Activated CD4-positive, alpha-beta T cell treated with anti-CD3 and anti-CD28 coated beads for 48 hours (primary cell): ENCODE results near the gene PTPA.
"Not testable (repeated sequence)": the region's sequence is repeated elsewhere in the genome, so short reads cannot be mapped to it uniquely, and the experiment has no call there.

ENCODE experiments used
- DNase-seq: peaks from one replicate; pipeline ENCODE4 v3.0.0-alpha.2; 2020

PTPA gene

GRCh38 chr9:129178568-129179382 is 67.6 kb downstream of the PTPA start:
- no peak for DNase-seq

DNA sequence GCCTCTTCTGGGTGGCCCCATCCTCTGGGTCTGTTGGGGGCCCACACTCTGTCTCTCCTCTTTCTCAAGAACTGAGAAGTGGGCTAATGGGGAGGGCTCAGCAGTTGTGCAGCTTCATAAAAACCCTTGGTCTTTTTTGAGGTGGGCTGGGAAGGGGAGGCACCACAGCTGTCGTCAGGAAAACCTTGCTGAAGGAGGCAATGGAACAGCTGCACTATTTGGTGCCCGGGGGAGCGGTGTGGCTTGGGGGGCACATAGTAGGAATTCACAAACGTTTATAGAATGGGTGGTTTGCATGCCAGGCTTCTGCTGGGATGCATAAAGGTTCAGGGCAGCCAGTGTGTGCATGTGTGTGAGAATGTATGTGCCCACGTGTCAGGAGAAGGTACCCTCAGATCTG is 70.0 kb downstream of the PTPA start:
- no peak for DNase-seq

GRCh38 chr9:129182122-129182521 is 70.9 kb downstream of the PTPA start:
- no peak for DNase-seq

DNA sequence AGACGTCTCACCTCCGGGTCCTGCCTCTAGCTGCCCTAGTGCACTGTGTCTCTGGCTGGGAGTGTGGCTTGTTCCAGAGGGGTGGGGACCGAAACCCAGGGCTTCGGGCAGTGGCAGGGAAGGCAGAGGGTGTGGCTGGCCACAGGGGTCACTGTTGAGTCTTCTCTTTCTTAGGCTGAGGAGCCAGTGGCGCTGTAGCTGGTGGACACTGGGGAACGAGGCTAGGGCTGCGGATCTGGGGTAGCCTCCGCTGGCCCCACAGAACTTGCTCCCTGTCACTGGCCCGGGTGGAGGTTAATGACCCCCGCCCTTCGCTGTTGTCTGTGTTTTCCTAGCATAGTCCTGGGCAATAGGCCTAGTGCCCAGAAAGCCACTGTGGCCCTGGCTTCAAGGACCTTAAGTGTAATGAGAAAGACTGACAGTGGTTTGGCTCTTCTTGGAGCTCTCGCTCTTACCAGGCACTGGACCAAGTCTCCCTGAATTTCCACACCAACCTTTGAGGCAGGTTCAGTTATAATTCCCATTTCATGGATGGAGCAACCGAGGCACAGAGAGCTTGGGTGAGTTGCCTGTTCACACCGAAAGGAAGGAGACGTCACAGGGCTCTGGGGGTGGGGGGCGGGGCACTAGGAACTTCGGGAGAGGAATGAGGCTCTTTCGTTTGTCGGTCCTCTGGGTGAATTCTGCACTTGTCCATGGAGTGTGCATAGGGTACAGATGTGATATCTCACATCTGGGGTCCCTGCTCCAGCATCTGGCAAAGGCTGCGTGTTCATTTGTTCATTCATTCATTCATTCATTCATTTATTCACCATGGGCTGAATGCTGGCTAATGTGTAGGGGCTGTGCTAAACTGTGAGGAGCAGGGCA is 71.6 kb downstream of the PTPA start:
- DNase-seq: peak; percentile 26

- peak; percentile 23 for DNase-seq
Measured at GRCh38 chr9:129183495-129184218, 72.4 kb downstream of the PTPA start.

DNA sequence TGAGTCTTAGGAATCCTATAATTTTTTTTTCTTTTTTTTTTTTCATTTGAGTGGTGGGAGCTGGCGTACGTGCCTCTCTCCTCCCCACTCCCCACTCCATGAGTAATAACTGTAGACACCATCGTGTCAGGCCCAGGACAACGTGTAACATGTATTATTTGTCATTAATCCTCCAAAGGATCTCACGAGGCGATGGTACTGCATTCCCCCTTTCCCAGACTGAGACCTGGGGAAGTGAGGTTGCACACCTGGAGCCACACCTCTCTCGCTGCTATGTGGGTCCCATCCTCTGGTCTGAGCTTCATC is 73.0 kb downstream of the PTPA start:
- no peak for DNase-seq

GRCh38 chr9:129184596-129185122 is 73.4 kb downstream of the PTPA start:
- no peak for DNase-seq

DNA sequence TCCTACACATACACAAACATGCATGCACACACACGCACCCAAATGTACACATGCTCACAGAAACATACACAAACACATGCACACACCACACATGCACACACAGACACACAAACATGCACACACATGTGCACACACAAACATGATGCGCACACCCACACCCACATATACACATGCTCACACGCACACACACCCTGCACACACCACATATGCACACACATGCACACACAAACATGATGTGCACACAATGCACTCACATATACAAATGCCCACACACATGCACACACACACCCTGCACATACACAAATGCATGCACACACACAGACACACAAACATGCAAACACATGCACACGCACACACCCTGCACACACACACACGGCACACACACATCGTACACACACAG is 74.2 kb downstream of the PTPA start:
- DNase-seq: no peak

GRCh38 chr9:129185991-129186390 is 74.8 kb downstream of the PTPA start:
- peak; percentile 36 for DNase-seq

DNA sequence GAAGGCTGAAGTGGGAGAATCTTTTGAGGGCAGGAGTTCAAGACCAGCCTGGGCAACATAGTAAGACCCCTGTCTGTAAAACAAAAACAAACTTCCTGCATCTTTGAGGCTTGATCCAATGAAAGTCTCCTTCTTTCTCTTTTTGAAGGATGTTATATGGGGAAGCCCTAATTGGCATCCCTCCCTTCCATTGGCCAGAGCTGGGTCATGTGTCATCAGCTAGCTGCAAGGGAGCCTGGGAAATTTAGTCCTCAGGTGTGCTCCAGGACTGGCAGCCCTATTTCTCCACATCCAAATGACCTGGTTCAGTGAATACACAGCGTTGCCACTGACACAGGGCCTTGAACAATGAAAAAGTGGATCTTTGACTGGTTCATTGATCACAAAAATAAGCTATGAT is 75.8 kb downstream of the PTPA start:
- DNase-seq: no peak

DNA sequence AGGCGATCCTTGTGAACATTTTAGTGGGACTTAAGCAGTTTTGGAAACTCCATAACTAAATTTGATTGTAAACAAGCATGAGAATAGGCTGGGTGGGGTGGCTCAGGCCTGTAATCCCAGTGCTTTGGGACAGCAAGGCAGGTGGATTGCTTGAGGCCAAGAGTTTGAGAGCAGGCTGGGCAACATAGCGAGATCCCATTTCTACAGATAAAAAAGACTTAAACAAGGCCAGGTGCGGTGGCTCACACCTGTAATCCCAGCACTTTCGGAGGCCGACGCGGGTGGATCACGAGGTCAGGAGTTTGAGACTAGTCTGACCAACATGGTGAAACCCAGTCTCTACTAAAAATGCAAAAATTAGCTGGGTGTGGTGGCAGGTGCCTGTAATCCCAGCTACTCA is 78.8 kb downstream of the PTPA start:
- DNase-seq: not testable (repeated sequence)

DNA sequence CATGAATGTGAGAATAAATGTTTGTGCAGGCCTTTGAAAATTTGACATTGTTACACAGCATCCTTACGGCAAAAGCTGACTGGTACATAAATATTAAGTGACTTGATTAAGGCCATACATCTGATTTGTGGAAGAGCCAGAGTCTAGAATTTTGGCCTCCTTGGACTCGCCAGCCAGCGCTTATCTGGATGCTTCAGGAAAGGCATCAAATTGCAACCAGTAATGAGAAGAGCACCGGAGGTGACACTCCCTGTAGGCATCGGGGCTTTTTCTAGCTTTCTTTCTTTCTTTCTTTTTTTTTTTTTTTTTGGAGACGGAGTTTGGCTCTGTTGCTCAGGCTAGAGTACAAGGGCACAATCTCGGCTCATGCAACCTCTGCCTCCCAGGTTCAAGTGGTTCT is 80.0 kb downstream of the PTPA start:
- no peak for DNase-seq

GRCh38 chr9:129193655-129194054 is 82.4 kb downstream of the PTPA start:
- DNase-seq: no peak

DNA sequence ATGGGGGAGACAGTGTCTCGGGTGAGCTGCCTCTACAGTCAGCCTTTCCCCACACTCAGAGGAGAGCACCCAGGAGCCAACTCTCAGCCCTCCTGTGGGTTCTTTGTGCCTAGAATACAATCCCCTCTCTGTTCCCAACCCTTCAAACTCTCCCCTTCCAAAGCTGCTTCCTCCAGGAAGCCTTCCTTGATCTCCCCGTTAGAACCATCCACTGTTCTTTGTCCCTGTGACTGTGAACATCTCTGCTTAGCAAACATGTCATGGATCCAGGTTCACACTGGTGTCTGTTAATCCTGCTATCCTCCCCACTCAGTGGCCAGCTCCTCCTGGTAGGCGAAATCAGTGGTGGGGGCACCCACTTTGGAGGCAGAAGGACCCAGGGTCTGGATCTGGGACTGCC is 83.0 kb downstream of the PTPA start:
- DNase-seq: no peak

DNA sequence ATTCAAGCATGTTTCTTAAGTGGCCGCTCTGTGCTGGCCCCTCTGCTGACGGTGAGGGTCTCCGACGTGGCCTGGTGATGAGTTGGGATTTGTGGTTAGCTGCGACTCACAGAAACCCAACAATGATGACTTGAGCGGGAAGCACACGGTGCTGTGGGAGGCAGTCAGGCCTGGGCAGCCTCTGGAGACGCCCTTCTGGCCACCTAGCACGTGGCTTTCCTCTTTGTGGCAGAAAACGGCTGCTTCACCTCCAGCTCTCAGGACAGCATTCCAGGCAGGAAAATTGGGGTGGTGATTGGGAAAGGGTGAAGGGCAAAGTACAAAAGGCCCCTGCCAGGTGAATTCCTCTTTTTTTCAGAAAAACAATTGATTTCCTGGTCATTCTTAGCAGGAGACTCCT is 84.4 kb downstream of the PTPA start:
- DNase-seq: no peak

- DNase-seq: not testable (repeated sequence)
Measured at GRCh38 chr9:129197045-129197444, 85.8 kb downstream of the PTPA start.

DNA sequence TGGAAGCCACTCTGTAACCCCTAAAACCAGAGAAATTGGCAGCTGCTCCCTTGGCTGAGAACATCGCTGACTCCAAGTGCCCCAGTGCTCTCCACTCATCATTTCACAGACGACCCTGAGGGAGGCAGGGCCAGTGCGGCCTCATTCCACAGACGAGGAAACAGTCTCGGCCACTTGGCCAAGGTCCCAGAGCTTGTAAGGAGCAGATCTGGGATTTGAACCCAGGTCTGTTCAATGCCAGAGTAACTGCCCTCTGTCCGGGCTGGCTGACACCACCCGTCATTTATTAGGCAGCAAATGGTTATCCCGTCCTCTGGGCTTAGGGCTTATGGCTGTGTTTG is 86.7 kb downstream of the PTPA start:
- DNase-seq: no peak
